WERI-Rb-1 (cell line): ENCODE data around the gene MTHFD2L.

Experiments
- DNase-seq: peaks from one replicate; pipeline ENCODE4 v3.0.0-alpha.2; 2020
- H3K27ac ChIP-seq: fragments of 250-450 bp; sonication (Bioruptor Pico); 2 replicates; pipeline ENCODE4 v1.5.1; 2020; ENCODE audit warnings: mild to moderate bottlenecking, moderate library complexity
- H3K27me3 ChIP-seq: fragments of 250-450 bp; sonication (Bioruptor Pico); 2 replicates; pipeline ENCODE4 v1.5.1; 2021; ENCODE audit warnings: mild to moderate bottlenecking, low read depth, moderate library complexity; ENCODE audit not compliant: insufficient read depth, severe bottlenecking
- H3K36me3 ChIP-seq: fragments of 250-450 bp; sonication (Bioruptor Pico); 2 replicates; pipeline ENCODE4 v1.5.1; 2020; ENCODE audit warnings: mild to moderate bottlenecking, moderate library complexity
- H3K4me3 ChIP-seq: 2 replicates; pipeline ENCODE4 v1.5.1; 2011; ENCODE audit warnings: low read depth, mild to moderate bottlenecking, control low read depth, low read length
- H3K9me3 ChIP-seq: fragments of 250-450 bp; sonication (Bioruptor Pico); 2 replicates; pipeline ENCODE4 v1.5.1; 2021; ENCODE audit warnings: mild to moderate bottlenecking, moderate library complexity; ENCODE audit not compliant: severe bottlenecking
- TF ChIP-seq, protein P1 (sequence below): IDR thresholded peaks from 2 replicates; pipeline ENCODE4 v1.5.1; 2011; ENCODE audit warnings: low read depth, mild to moderate bottlenecking, control low read depth, inconsistent platforms, low read length

MTHFD2L gene

DNA sequence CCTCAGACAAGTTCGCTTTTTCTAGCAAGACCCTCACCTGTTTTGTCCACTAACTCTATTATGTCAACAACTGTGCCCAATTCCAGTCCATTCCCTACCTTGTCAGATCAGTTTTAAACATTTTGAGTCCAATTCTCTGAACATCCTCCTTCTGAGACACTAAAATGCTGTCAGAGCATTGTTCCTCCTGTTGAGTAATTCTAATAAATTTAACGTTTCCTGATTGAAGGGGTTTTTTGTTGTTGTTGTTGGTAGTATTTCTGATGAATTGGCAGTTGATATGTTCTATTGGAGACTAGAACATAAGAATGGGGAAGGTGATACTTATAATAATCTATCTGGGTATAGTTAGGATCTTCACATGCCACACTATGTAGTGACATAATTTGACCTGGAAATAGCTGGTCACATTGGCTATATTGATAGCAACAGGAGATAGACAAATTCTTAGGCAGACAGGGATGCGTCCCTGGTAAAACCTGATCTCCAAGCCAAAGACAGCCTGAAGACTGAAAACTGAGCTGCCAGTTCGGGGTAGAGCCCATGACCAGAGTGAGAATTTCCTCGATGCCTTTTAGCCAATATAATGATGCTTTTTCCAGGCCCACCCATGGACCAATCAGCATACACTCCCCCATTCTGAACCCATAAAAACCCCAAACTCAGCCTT is 46.5 kb upstream of the MTHFD2L start:
- Histone ChIP-seq H3K9me3 (no peaks in the 10 kb centered on the region), H3K27ac (no peak overlapping the region), H3K36me3 (no peaks in the 10 kb centered on the region), H3K27me3 (no peaks in the 10 kb centered on the region), H3K4me3 (no peak overlapping the region)
- TF ChIP-seq, protein P1, sequence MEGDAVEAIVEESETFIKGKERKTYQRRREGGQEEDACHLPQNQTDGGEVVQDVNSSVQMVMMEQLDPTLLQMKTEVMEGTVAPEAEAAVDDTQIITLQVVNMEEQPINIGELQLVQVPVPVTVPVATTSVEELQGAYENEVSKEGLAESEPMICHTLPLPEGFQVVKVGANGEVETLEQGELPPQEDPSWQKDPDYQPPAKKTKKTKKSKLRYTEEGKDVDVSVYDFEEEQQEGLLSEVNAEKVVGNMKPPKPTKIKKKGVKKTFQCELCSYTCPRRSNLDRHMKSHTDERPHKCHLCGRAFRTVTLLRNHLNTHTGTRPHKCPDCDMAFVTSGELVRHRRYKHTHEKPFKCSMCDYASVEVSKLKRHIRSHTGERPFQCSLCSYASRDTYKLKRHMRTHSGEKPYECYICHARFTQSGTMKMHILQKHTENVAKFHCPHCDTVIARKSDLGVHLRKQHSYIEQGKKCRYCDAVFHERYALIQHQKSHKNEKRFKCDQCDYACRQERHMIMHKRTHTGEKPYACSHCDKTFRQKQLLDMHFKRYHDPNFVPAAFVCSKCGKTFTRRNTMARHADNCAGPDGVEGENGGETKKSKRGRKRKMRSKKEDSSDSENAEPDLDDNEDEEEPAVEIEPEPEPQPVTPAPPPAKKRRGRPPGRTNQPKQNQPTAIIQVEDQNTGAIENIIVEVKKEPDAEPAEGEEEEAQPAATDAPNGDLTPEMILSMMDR = no peak
- DNase-seq = no peak

DNA sequence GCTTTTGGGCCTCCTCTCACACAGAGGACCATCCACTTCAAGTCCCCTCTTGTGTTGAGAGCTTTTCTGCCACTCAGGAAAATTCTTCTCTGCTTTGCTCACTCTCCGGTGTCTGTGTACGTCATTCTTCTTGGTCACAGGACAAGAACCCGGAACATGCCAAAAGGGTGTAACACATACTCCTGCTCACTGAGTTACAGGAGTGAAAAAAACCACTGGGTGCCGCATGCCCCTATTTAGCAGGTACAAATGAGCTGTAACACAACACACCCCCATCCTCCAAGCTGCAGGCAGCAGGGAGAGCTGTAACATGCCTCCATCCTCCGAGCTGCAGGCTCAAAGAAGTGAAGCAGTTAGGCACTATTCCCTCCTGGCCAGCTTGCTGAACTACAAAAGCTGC is 45.9 kb upstream of the MTHFD2L start:
- H3K4me3 ChIP-seq = no peak overlapping the region
- no peak for DNase-seq
- TF ChIP-seq, protein P1 = no peak
- H3K36me3 ChIP-seq = no peaks in the 10 kb centered on the region
- no peaks in the 10 kb centered on the region for H3K27me3 ChIP-seq
- H3K27ac ChIP-seq = no peak overlapping the region
- H3K9me3 ChIP-seq = no peaks in the 10 kb centered on the region

DNA sequence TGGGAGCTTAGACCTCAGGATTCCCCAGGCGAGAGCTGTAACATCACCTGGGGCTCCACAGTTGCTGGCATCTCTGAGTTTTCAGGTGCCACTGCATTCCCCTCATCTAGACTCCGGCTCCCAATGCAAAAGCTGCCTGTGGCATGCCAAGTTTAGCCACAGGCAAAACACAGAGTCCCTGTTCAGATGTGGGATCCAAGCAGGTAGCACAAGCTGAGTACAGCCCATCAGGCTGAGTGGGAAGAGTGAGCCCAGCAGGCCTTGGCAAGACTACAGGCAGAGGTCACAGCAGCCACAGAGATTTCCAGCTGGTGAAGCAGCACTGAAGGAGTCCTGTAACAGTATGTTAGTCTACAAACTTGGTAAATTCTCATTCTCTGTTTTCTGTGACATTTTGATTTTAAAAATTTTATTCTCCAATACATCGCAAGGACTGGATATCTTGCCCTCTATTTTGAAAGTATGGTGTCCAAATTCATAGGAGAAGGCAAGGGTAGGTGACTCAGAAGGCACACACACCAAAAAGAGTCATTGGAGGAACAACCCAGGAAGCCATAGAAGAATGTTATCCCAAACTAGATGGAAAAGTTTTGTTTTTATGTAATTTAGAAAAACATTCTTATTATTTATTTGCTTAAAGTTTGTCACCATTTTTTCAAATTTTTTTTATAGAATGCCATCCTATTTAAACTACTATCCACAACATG is 45.4 kb upstream of the MTHFD2L start:
- H3K27ac ChIP-seq = no peak overlapping the region
- DNase-seq = no peak
- H3K36me3 ChIP-seq = no peaks in the 10 kb centered on the region
- H3K27me3 ChIP-seq = no peaks in the 10 kb centered on the region
- H3K9me3 ChIP-seq = no peaks in the 10 kb centered on the region
- H3K4me3 ChIP-seq = no peak overlapping the region
- TF ChIP-seq, protein P1 = no peak

DNA sequence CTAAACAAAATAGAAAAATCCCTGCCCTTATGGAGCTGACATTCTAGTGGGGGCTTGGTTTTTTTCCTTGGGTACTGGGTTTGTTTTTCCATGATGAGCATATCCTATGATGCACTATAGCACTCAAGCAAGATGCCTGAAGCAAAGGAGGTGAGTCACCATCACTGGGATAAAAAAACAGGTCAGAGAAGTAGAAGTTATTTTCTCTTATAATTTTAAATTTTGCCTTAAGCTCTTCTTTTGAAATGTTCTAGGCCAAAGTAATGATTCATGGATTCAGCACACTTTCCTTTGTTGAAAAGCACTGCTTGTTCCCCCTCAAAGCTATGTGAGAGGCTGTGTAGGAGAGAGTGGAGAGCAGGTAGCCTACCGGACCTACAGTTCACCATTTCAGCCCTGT is 43.7 kb upstream of the MTHFD2L start:
- Histone ChIP-seq H3K27ac (no peak overlapping the region), H3K9me3 (no peaks in the 10 kb centered on the region), H3K27me3 (no peaks in the 10 kb centered on the region), H3K36me3 (no peaks in the 10 kb centered on the region), H3K4me3 (no peak overlapping the region)
- TF ChIP-seq, protein P1 = no peak
- DNase-seq = no peak

DNA sequence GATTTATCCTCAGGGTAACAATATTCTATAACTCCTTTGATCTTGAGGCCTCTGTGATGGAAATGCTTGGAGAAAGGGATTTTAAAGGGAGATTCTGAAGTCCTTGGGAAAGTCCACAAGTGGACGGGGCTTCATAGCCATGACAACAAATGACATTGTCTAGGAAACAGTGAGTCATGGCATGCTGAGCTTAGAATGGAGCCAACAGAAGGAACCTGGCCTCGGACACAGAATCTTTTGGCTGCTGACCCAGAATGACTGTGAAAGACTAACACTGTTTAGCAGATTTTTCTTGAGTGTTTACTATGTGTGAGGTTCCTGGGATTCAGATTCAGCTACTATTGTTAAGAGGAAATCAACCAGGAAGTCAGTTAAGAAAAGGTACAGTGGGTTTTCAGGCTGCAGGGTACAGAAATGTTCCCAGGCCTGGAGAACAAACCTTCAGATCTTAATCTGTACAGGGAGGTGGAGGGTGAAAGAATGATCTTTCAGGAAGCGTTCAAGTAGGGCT is 40.8 kb upstream of the MTHFD2L start:
- Histone ChIP-seq H3K36me3 (no peaks in the 10 kb centered on the region), H3K9me3 (no peaks in the 10 kb centered on the region), H3K4me3 (no peak overlapping the region), H3K27me3 (no peaks in the 10 kb centered on the region), H3K27ac (no peak overlapping the region)
- TF ChIP-seq, protein P1 = no peak
- no peak for DNase-seq
